Liver (tissue), 9 donors: ENCODE data around the gene CSHL1. TPM values are rescaled to one million over a fixed set of nuclear protein-coding genes. Genes with fewer than 3 reads are reported as not detected.

Source experiments
- DNase-seq: peaks from one replicate; pipeline ENCODE4 v3.0.0-alpha.2; 2017; ENCODE audit warnings: low spot score
- H3K27ac ChIP-seq, 2 donors: one replicate each; pipeline ENCODE4 v1.7.0; 2013; ENCODE audit warnings: inconsistent platforms in 2 of 2, low read length in 2 of 2, control low read depth in 1 of 2, low read depth in 1 of 2, mild to moderate bottlenecking in 1 of 2
- H3K27me3 ChIP-seq, 4 donors: one replicate each; pipeline versions ENCODE4 v1.6.1 to v1.7.0; 2013; ENCODE audit warnings: low read length in 3 of 4, inconsistent platforms in 1 of 4, mild to moderate bottlenecking in 1 of 4, moderate library complexity in 1 of 4; ENCODE audit not compliant: control insufficient read depth in 4 of 4, insufficient read depth in 4 of 4
- H3K36me3 ChIP-seq, 4 donors: one replicate each; pipeline versions ENCODE4 v1.6.1 to v1.7.0; 2013; ENCODE audit warnings: low read length in 3 of 4, mild to moderate bottlenecking in 3 of 4, low read depth in 1 of 4, moderate library complexity in 1 of 4; ENCODE audit not compliant: control insufficient read depth in 4 of 4, insufficient read depth in 3 of 4
- H3K4me1 ChIP-seq, 4 donors: one replicate each; pipeline versions ENCODE4 v1.6.1 to v1.7.0; 2013; ENCODE audit warnings: low read length in 3 of 4, mild to moderate bottlenecking in 3 of 4, moderate library complexity in 1 of 4; ENCODE audit not compliant: control insufficient read depth in 4 of 4, insufficient read depth in 4 of 4
- H3K4me3 ChIP-seq, 3 donors: one replicate each; pipeline versions ENCODE4 v1.6.1 to v1.7.0; 2013; ENCODE audit warnings: low read length in 3 of 3, control low read depth in 1 of 3, low read depth in 1 of 3, mild to moderate bottlenecking in 1 of 3
- H3K9ac ChIP-seq, 2 donors: one replicate each; pipeline ENCODE4 v1.7.0; 2013; ENCODE audit warnings: low read length in 2 of 2, mild to moderate bottlenecking in 2 of 2, moderate library complexity in 2 of 2, control low read depth in 1 of 2, low read depth in 1 of 2
- H3K9me3 ChIP-seq, 4 donors: one replicate each; pipeline versions ENCODE4 v1.6.1 to v1.7.0; 2013; ENCODE audit warnings: low read length in 3 of 4; ENCODE audit not compliant: control insufficient read depth in 4 of 4
- ATF3 ChIP-seq: IDR thresholded peaks from 2 replicates; pipeline ENCODE4 v1.6.1; 2016; ENCODE audit warnings: antibody characterized with exemption
- CTCF ChIP-seq: fragments of 150-350 bp; IDR thresholded peaks from 2 replicates; pipeline ENCODE4 v1.5.1; 2017; ENCODE audit warnings: improper control_type of control experiment, low read depth, low read length; ENCODE audit not compliant: missing input control
- EGR1 ChIP-seq, 2 donors: IDR thresholded peaks; 2 replicates each; pipeline ENCODE4 v1.6.1; 2016 to 2018; ENCODE audit warnings: antibody characterized with exemption in 2 of 2, low read depth in 2 of 2
- FOXA1 ChIP-seq: IDR thresholded peaks from 2 replicates; pipeline ENCODE4 v1.6.1; 2016; ENCODE audit warnings: antibody characterized with exemption
- HNF4A ChIP-seq, 2 donors: conservative IDR thresholded peaks; 2 replicates each; pipeline ENCODE4 v1.6.1; 2016; ENCODE audit warnings: antibody characterized with exemption in 2 of 2, mild to moderate bottlenecking in 2 of 2
- HNF4G ChIP-seq: IDR thresholded peaks from 2 replicates; pipeline ENCODE4 v1.6.1; 2016; ENCODE audit warnings: antibody characterized with exemption
- JUND ChIP-seq, 2 donors: IDR thresholded peaks; 2 replicates each; pipeline ENCODE4 v1.6.1; 2016; ENCODE audit warnings: antibody characterized with exemption in 2 of 2
- MAX ChIP-seq: IDR thresholded peaks from 2 replicates; pipeline ENCODE4 v1.6.1; 2016; ENCODE audit warnings: antibody characterized with exemption
- NR2F2 ChIP-seq: IDR thresholded peaks from 2 replicates; pipeline ENCODE4 v1.6.1; 2016; ENCODE audit warnings: antibody characterized with exemption
- REST ChIP-seq: IDR thresholded peaks from 2 replicates; pipeline ENCODE4 v1.6.1; 2016; ENCODE audit warnings: antibody characterized with exemption, mild to moderate bottlenecking
- RXRA ChIP-seq, 2 donors: IDR thresholded peaks; 2 replicates each; pipeline ENCODE4 v1.6.1; 2017 to 2018; ENCODE audit warnings: antibody characterized with exemption in 2 of 2, mild to moderate bottlenecking in 1 of 2
- SP1 ChIP-seq: IDR thresholded peaks from 2 replicates; pipeline ENCODE4 v1.6.1; 2018; ENCODE audit warnings: antibody characterized with exemption, mild to moderate bottlenecking
- YY1 ChIP-seq: IDR thresholded peaks from 2 replicates; pipeline ENCODE4 v1.6.1; 2016; ENCODE audit warnings: antibody characterized with exemption, mild to moderate bottlenecking
- ZBTB33 ChIP-seq: IDR thresholded peaks from 2 replicates; pipeline ENCODE4 v1.6.1; 2016; ENCODE audit warnings: antibody characterized with exemption
- WGBS: extraction: QIAGEN DNeasy Blood & Tissue Kit; methylation state at CpG from one replicate; pipeline ENCODE4 v1.1.7; 2013; 5-methylcytosine and 5-hydroxymethylcytosine counted together
- polyA plus RNA-seq, 2 donors: library from polyadenylated mRNA; stranded (reverse) in 1 of 2; unstranded in 1 of 2; fragments of 200-250 nt in 1 of 2; fragments of >200 nt in 1 of 2; fragmentation: Nextera tagmentation in 1 of 2; extraction: Ambion mirVana in 1 of 2; gene quantifications; one replicate each; pipeline versions ENCODE4 v1.2.1 to v1.2.3, GENCODE V29; 2013 to 2015
- total RNA-seq, 2 donors: library from RNA; depleted of rRNA; stranded (reverse); fragments of >200 nt; gene quantifications; one replicate each; pipeline ENCODE4 v1.2.3, GENCODE V29; 2014
- donor health status: healthy.
- donor health status: healthy.
- donor health status: healthy.
- donor health status: healthy.
- donor health status: healthy.

The CSHL1 gene
- total and polyA plus RNA-seq, 4 donors: not detected

- WGBS: 96% methylated on average over 10 of the region's 10 CpGs
- no peaks in the 10 kb centered on the region for H3K36me3 ChIP-seq
- H3K27ac ChIP-seq: no peak overlapping the region
- H3K9ac ChIP-seq: no peak overlapping the region
- DNase-seq: no peak
- peaks cover 0 to 8% (median 2%) of the 10 kb centered on the region in 4 donors for H3K4me1 ChIP-seq
- no peak overlapping the region for H3K4me3 ChIP-seq
- no peak for TF ChIP-seq ZBTB33
- no peak for TF ChIP-seq ATF3
- TF ChIP-seq HNF4A (conservative IDR thresholded peaks at IDR 0.05): no peak
- TF ChIP-seq YY1: no peak
- H3K9me3 ChIP-seq: no peaks in the 10 kb centered on the region
- no peaks in the 10 kb centered on the region for H3K27me3 ChIP-seq
Measured at GRCh38 chr17:63928172-63928666, 17.2 kb upstream of the CSHL1 start.

- Histone ChIP-seq H3K27me3 (no peaks in the 10 kb centered on the region), H3K27ac (no peak overlapping the region), H3K9me3 (no peaks in the 10 kb centered on the region), H3K36me3 (no peaks in the 10 kb centered on the region), H3K9ac (no peak overlapping the region), H3K4me3 (no peak overlapping the region), H3K4me1 (peaks cover 0 to 8% (median 2%) of the 10 kb centered on the region in 4 donors)
- no peak for TF ChIP-seq RXRA (IDR thresholded peaks at IDR 0.05)
- TF ChIP-seq MAX: no peak
- TF ChIP-seq SP1: no peak
- TF ChIP-seq YY1: no peak
- TF ChIP-seq CTCF: no peak
- no peak for TF ChIP-seq REST
- no peak for TF ChIP-seq NR2F2
- TF ChIP-seq EGR1 (IDR thresholded peaks at IDR 0.05; ENCODE audit: low read depth in 2 of 2): no peak
- TF ChIP-seq FOXA1: no peak
- no peak for TF ChIP-seq HNF4A (conservative IDR thresholded peaks at IDR 0.05)
- TF ChIP-seq JUND (IDR thresholded peaks at IDR 0.05): no peak
- no peak for TF ChIP-seq HNF4G
- no peak for DNase-seq
- WGBS: 77% methylated on average over 8 of the region's 8 CpGs
Measured at GRCh38 chr17:63927464-63928171, 16.6 kb upstream of the CSHL1 start.
